GM19035 (cell line): ENCODE results near the gene PLEKHG1.

Experiments
- ATAC-seq: cut with Tn5 transposase; IDR thresholded peaks from one replicate; pipeline ENCODE4 v1.9.1; 2021; ENCODE audit not compliant: unreplicated experiment

The PLEKHG1 gene

DNA sequence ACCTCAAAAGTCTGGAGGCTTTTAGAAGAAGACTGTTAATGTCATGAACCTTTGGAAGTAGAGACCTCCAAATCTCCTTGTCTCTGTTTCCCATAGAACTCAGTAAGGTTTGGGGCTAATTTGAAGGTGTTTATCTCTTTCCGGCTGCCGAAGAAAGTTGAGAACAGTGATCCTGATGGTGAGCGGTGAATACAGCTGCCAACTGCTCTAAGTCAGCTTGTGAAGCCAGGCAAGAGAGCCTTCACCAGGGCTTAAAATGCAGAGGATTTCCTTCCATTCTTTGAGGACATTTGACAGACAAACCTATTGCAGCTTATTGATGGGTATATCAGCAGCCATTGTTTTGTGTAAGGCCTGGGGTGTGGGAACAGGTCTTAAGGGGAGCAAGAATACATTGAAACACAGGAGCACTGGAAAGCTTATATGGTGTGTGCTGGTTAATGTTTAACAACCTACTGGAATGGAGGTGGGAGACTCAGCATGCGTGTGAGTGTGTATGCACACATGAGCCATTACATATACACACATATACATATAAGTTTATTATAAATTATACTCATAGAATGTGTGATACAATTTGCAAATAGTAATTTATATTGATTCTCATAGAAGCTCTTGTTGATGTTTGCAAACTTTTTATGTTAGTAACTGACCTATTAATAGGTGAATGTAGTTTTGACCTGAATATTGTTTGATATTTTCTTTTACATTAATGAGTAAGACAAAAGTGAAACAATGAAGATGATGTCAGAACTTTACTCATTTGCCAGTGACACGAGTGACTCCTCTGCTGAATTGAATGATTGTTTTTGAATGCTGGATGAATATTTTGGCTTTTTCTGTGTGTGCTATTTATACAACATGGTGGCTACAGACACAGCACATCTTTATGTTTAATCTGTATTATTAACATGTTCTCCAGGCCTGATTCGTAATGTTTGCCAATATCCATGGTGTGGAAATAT is 18.1 kb downstream of the PLEKHG1 start:
- ATAC-seq, result no peak

DNA sequence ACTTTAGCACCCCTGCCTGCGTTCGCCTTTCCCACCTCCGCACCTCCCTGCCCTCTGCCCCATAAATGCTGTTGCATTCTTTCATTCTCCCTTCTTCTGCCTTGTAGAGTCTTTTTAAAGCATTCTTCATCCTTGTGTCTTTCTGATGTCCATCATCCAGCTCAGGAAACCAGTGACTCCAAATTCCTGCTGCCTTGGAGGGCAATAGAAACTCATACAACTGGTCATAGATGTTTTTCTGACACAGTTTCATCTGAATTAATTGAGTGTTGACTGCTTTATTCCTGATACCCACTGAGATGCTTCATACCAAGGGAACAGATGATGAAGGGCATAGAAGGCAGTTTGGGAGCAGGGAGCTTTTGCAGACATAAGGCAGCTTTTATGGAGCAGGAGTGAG is 19.6 kb downstream of the PLEKHG1 start:
- no peak for ATAC-seq

DNA sequence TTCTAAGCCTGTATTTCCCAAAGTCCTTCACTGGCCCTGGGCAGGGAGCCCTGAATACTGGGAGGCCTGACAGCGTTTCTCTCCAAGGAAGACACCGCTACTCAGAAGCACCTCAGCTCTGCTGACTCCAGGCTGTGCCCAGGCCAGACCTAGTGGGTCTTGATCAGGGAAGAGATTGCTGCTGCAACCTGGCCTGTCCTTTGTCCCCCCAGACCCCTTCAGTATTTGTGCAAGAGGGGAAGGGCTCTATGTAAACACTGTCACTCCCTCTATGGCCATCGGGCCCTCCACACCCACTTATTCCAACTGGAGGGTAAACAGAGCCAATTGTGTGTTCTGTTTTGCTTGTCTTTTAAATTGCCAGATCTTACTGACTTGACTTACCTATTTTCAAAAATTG is 20.6 kb downstream of the PLEKHG1 start:
- ATAC-seq, result no peak

DNA sequence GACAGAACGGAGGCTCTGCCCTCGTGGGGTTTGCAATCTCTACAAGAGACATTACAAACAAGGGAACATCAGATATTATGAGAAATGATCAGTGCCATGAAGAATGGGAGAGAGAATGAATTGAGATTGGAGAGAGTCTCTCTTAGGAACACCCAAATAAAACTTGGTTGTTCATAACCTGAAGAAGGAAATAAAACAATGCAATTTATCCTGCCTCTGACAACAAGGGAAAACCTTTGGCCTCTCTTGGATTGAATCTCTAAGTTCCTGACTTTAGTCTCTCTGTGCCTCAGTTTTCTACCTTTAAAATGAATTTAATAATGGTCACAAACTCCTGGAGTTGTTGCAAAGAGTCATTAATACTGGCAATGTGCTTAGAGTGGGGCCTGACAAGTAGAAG is 21.1 kb downstream of the PLEKHG1 start:
- no peak for ATAC-seq

DNA sequence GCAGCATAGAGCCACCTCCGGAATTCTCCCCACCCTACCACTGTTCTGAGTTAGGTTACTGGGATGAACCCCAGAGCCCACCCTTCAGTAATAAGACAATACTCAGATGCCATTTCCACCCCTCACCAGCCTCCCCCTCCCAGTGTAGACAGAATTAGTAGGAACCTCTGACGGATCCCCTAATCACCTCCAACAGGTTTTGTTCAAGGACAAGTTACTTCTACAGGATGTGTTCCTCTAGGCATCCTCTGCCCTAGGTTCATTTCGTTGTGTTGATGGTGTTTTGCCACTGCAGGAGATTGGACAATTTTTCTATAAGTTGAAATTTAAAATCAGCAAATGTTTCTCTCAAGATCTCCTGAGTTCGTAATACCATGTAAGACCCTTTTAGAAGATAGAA is 22.8 kb downstream of the PLEKHG1 start:
- no peak for ATAC-seq

DNA sequence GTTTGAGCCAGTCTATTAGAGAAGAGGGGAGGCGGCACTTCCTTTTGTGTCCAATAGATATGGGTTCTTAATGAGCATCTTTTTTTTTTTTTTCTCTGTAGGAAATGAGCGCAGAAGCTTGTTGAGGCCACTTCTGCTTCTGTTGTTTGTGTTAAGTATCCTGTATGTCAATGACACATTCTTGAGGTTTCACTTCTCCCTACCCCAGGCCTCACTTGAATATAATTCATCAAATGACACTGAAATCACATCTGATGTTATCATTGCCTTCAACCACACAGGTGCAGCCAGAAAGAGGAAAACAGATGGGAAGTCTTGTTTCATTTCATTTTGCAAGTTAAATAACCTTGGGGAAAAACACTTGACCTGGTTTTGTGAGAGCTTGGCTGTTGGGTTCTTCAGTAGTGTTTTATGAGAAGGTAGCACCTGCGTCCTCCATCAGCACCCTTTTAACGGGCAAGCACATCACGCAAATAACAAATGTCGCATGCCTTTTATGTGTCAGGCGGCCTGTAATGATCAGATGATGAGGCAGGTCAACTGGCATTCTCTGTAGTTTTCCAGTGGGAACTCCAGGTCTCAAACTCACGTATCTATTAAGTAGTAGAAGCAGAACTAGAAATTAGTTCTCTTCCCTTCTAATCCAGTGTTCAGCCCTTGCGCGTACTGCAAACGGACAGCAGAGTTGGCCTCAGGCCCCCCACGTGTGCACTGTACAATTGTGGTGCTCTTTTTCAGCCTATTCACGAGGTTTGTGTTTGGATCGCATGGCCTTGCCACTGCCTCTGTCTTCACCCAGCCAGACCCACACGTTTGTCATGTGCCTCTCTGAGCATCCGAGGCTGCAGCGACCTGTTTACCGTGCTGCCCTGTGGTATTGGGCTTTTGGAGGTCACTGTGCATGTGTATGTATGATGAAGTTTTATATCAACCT is 23.5 kb downstream of the PLEKHG1 start:
- ATAC-seq, result peak; percentile 99

DNA sequence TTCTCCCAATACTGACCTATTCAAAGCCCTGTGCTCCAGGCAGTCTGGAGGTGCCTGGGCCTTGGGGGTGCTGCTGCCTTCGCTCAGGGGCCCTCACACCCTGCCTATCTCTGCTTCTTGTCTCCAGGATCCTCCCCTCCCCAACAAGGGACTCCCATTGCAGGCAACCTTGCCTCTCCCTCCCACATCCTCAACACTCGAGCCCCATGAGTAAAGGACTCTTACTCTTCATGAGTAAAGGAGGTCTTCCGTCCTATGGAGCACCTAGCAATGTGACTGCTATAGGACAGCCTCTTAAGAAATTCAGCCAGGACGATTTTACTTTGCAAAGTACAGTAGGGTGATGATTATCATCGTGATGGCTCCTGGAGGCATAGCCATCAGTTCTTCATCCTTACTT is 24.5 kb downstream of the PLEKHG1 start:
- ATAC-seq, result no peak

DNA sequence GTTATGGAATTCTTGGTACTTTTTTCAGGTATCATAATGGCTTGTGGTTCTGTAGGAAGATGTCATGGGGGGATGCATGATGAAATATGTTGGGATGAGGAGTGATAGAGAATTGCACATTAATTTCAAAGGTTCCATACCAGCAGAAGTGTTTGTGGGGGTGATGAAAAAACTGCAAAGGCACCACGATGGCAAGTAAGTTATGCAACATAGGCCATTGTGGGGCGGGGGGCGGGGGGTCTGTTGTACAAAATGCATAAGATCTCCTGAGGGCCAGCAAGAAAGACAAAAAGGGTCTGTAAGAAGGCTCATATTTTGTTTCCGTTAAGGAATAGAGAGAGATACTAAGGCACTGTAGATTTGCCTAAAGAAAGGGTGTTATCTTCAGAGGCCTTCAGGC is 26.2 kb downstream of the PLEKHG1 start:
- ATAC-seq, result no peak

DNA sequence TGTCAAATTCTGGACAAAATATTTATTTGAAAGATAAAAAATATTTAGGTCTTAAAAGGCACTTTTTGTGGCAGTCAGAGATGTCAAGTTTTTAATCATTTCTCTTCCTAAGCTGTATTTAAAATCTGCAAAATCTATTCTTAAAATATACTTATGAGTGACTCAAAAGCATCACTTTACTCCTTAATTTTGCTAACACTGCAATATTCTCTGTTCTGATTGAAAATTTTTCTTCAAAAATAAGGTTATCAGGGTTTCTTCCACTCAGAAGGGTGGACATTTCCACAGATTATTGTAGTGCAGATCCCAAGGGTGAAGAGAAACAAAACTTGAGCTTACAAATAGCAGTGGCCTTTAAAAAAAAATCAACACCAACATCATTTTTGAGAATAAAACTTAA is 27.5 kb downstream of the PLEKHG1 start:
- no peak for ATAC-seq

DNA sequence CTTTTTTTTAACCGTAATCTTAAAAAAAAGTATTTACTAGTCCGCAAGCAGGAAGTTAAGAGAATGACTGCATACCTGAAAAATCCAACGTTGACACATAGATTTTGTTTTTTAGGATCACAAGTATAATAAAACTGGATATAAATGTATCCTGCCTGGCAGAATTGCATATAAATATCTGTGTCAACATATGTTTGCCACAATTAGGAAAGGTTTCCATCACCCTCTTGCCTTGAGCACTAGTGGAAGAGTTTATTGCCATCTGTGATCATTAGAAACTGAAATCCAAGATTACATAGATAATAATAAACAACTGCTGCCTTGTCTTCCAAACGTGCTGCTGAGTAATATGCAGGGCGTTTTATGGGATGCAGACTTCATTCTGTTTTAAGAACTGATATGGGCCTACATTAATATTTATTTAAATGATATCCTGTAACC is 27.9 kb downstream of the PLEKHG1 start:
- no peak for ATAC-seq

DNA sequence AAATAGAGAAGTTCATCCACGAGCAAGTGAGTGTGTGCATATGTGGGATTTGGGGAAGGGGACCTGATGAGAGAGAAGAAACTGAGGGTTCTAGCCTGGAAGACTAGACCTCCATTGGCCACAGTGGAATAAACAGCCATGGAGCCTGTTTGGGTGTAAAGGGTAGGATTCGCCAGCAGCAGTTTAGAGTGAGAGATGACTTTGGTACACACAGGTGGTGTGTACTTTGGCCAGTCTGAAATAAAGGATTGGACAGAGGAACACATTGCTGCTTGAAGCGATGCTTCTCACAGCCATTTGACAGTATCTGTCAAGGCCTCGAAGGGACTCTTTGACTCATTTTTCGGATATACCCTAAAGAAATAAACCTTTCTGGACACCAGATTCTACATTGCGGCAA is 29.2 kb downstream of the PLEKHG1 start:
- no peak for ATAC-seq

DNA sequence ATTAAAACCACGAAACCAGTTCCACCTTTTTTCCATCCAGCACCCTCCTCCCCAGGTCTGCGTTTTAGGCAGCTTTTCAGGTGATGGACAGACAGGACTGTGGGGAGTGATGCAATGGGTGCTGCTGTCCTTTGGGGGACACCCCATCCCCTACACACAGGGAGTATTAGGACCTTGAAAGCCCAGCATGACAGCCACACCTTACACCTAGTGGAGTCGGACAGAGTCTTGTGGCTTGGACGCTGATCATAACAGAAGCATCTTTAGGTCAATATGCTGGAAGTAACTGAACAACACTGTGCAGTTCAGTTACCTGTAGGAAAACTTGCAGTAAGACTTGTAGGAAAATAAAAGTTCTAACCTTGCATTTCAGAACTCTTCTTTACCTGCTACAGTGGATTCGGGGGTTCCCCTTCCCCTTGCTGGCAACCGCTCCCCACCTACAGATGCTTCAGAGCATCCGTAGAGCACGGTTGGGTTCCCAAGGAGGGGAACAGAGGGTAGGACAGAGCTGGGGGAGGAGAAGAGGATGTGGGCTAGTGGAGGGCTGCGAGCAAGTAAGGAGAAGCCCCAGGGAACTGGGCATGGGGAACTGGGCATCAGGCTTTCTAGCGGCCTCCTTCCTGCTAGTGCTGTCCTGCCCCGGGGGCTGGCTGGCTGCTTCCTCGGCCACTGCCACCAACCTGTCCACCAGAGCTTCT is 31.7 kb downstream of the PLEKHG1 start:
- ATAC-seq, result no peak

DNA sequence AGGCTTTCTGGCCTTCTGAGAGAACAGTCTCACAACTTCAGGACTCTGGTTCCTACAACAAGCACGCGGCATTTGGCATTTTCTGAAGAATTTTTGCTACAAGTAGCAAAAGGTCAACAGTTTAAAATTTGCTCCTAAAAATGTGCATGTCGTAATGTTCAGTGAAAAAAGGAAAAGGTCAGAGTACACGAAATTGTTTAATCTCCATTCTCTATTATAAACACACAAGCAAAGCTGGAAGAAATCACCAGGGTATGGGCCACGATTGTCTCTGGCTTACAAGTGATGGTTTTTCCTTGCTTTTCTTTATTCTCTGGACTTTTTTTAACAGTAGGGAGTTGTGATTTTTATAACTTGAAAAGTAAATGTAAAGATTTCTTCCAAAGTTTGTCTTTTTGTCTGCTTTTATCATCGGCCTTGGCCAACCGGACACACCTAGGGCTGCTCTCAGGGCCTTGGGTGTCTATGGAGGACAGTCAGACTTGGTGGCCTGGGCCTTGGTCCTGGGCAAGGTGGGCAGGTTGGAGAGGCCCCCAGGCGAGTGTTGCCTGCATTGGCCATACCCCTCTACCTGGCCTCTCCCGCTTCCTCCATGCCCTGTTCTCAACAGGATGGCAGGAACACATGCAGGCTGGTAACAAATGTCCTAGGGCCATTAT is 32.4 kb downstream of the PLEKHG1 start:
- ATAC-seq, result no peak

DNA sequence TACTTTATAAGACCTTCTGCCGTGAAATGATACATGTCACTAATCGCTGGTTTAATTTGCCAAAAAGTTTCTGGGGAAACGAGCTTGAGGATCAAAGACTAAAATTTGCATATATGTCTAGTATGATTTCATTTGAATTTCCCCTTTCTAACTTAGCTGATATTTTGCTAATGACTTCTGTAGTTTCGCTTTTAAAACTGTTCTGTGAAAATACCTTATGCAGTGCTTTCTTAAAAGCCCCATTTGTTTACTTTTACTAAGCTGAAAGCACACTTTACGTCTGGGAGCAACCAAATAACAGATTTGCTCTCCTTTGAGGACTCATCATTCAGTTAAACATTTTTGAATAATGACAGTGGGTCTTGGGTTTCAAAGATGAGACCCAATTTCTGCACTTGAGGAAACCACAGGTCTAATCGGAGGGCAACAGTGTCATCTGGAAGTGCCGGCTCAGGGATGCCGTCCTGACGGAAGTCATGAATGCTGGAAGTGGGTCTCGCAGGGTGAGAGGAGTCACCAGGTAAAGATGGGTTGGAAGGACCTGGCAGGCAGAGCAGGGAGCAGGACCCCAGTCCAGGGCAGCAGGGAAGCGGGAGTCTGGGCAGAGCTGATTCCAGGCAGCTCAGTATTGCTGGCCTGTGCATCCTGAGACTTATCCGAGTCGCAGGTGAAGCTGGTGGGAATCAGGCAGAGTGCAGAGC is 33.2 kb downstream of the PLEKHG1 start:
- ATAC-seq, result peak; percentile 52

DNA sequence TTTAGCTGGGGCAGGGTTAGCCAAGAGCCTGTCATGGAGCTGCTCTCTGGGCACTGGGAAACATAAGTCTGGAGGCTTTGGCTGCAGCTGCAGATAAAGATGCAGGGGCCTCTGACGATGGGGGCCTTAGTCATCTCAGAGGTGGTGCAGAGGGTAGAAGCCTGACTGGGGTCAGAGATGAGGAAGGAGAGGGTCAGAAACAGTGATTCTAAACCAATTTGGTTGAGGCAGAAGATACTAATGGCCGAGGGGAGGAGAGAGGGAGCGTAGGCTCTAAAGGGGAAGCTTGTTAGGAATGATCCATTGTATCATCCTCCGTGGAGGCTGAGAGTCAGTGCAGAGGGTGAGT is 33.8 kb downstream of the PLEKHG1 start:
- peak; percentile 14 for ATAC-seq

DNA sequence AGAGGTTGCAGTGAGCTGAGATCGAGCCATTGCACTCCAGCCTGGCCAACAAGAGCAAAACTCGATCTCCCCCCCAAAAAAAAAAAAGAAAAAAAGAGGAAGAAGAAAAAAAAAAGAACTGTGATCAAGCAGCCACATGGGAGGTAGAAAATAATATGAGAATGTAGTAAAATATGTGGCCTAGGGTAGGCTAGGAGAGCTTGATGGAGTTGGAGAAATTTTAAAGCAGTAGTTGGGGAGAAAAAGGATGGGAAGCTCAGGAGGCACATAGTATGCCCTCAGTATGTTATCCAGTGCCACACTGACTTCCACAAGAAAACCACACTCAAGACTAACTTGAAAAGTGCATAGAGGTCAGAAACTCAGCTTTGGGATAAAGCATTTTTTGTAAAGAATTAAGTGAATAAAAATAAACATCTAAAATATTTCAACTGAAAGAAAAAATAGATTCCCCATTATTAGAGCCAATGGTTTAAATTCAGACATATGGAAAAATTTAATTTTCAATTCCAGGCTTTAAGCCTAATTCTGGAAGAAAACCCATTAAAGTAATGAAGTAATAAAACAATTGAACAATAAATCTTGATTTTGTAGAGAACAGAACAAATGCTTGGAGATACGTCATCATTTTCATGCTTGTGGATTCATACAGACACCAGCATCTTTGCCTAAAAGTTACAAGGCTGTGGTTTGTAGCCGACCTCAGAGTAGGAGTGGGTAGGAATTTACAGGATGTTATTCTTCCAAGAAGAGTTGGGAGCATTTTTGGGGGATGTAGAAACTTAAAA is 34.7 kb downstream of the PLEKHG1 start:
- ATAC-seq, result no peak

DNA sequence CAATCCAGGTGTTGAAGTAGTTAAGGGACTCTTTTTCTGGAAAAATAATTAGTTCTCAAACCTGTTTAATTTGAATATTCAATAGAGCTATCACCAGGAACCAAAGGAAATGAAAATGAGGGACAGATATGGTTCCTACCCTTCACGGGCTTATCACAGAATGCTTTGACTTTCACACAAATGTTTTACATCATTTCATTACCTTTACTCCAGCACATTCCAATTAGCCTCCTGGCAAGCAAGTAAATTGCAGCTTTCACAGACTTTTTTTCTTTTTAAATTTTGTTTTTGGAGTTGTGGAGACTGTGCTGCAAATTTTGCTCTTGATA is 35.2 kb downstream of the PLEKHG1 start:
- ATAC-seq, result no peak

DNA sequence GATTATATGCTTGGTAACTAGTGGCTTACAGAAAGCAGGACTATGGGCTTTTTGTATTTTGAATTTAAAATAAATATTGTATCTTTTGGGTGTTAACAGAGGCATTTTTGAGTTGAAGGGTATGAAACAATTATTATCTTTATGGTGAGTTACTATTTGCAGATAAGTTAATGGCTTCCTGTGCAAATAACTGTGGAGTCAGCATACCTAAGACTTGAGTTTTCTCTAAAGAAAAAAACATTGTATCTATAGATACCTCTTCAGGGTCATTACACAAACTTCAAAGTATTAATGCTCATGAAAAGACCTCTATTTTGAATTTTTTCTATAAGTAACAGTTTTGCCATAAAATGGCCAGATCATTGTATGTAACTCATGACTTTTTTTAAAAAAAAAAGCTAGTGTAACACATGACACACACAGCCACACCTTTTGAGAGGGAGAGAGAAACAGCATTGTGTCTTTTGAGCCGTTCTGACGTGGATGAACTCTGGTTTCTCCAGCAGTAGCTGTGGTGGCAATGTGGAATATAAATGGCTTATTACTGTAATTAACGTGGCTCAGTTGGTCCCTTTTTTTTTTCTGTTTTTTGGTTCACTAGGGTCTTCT is 36.3 kb downstream of the PLEKHG1 start:
- ATAC-seq, result no peak

DNA sequence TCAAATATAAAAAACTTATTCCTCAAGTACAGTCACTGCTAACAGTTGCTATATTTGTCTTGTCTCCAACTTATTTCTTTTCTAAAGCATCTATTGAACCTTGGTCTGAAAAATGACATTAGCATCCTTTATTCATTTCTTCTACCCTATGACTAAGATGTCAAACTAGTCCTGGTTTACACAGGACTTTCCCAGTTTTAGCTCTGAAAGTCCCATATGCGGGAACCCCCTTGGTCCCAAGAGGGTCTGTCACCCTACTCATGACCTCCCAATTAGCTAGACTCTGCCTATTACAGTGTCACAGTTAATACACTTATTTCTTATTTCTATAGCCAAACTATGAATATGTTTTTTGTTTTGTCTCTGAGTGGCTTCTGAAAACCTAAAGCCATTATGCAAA is 37.1 kb downstream of the PLEKHG1 start:
- ATAC-seq, result no peak
